Activated naive CD8-positive, alpha-beta T cell treated with anti-CD3 and anti-CD28 coated beads, Interleukin-2, amount 50 U/mL, for 24 hours (primary cell): ENCODE measurements around the gene CMTM2.
"Not testable (repeated sequence)": the region's sequence is repeated elsewhere in the genome, so short reads cannot be mapped to it uniquely, and the experiment has no call there.

Source experiments
- ATAC-seq: fragments of 150-1000 bp; cut with Tn5 transposase; one replicate; pipeline ENCODE4 v1.10.0; 2021
- DNase-seq: peaks from one replicate; pipeline ENCODE4 v3.0.0; 2021
- H3K27ac Mint-ChIP-seq: one replicate; pipeline ENCODE4 v1.8.0; 2021; ENCODE audit warnings: mild to moderate bottlenecking, mixed read lengths
- H3K27me3 Mint-ChIP-seq: one replicate; pipeline ENCODE4 v1.8.0; 2021; ENCODE audit warnings: mixed read lengths
- H3K36me3 Mint-ChIP-seq: one replicate; pipeline ENCODE4 v1.8.0; 2021; ENCODE audit warnings: low read depth, mixed read lengths
- H3K4me1 Mint-ChIP-seq: one replicate; pipeline ENCODE4 v1.8.0; 2021; ENCODE audit warnings: mixed read lengths
- H3K4me3 Mint-ChIP-seq: one replicate; pipeline ENCODE4 v1.8.0; 2021; ENCODE audit warnings: mild to moderate bottlenecking, moderate library complexity, mixed read lengths
- H3K9me3 Mint-ChIP-seq: one replicate; pipeline ENCODE4 v1.8.0; 2021; ENCODE audit warnings: mixed read lengths

CMTM2 gene

DNA sequence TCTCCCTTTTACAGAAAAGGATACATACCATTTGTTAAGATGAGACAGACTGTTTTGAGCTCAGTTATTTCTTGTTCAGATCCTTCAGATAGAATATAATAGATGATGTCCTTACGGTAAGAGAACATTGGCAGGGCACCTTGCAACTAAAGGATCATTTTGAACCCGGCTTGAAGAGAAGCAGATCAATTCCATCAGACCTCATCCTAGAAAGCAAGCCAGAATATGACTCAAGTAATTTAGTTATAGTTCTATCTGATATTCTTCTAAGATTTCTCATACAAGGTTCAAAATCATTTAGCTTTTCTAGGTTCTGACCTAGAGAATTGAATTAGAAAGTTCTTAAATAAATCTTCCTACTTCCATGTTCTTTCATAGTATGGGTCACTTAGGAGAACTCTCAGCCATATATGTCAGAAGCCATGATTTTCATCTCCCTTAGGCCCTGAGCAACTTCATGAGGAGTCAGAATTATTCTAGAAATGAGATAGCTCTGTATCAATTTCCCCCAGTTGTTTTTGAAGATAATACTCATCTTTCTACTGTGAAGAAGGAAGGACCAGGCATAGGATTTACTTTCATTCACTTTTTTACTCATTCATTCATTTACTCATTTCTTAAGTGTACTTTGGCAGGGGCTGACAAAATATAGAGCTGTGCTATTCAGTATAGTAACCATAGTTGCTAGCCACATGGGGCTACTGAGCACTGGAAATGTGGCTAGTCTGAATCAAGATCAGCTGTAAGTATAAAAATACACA, 15.5 kb upstream of the CMTM2 start:
- H3K4me3 Mint-ChIP-seq: no peak overlapping the region
- H3K4me1 Mint-ChIP-seq: peaks cover 52% of the 10 kb centered on the region

GRCh38 chr16:66566051-66566901, 13.0 kb upstream of the CMTM2 start, which contains the start of gene CMTM1:
Gene CMTM1, plus strand, starts transcription at chr16:66566439. Its CDS starts 75 bp downstream, at chr16:66566514.
- no peak for ATAC-seq
- DNase-seq: no peak
- H3K9me3 Mint-ChIP-seq: no peaks in the 10 kb centered on the region
- H3K36me3 Mint-ChIP-seq: peaks cover 36% of the 10 kb centered on the region
- peaks cover 42% of the 10 kb centered on the region for H3K4me1 Mint-ChIP-seq
- no peaks in the 10 kb centered on the region for H3K27me3 Mint-ChIP-seq
- H3K4me3 Mint-ChIP-seq: no peak within 1 kb of the TSS
- H3K27ac Mint-ChIP-seq: peak within 1 kb of the TSS; percentile 18

More for the DNA sequence above, 15.5 kb upstream of the CMTM2 start:
- H3K9me3 Mint-ChIP-seq: no peaks in the 10 kb centered on the region
- H3K36me3 Mint-ChIP-seq: peaks cover 46% of the 10 kb centered on the region
- peak overlapping the region; percentile 8 for H3K27ac Mint-ChIP-seq
- ATAC-seq (peak; percentile 80), DNase-seq (no peak)
- H3K27me3 Mint-ChIP-seq: no peaks in the 10 kb centered on the region

- Mint-ChIP-seq H3K27ac (peak overlapping the region; percentile 18), H3K36me3 (peaks cover 32% of the 10 kb centered on the region), H3K4me1 (peaks cover 34% of the 10 kb centered on the region)
- not testable (repeated sequence) for H3K27me3 Mint-ChIP-seq, ATAC-seq, H3K4me3 Mint-ChIP-seq, DNase-seq, H3K9me3 Mint-ChIP-seq
Observed at GRCh38 chr16:66567270-66567669, 12.0 kb upstream of the CMTM2 start.

DNA sequence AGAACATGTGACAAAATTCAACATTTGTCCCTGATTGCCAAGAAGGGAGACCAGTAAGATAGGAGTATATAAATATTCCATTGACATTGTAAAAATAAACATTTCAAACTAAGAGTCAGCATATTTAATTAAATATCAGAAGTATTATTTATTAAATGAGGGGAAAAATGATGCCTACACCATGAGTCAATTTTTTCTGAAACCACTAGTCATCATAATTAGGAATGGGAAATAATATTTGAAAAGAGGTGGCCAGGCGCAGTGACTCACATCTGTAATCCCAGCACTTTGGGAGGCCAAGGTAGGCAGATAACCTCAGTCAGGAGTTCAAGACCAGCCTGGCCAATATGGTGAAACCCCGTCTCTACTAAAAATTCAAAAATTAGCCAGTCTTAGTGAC, 10.9 kb upstream of the CMTM2 start:
- Mint-ChIP-seq H3K36me3 (peaks cover 31% of the 10 kb centered on the region), H3K27ac (no peak overlapping the region), H3K4me1 (peaks cover 23% of the 10 kb centered on the region), H3K27me3 (no peaks in the 10 kb centered on the region), H3K4me3 (no peak overlapping the region), H3K9me3 (no peaks in the 10 kb centered on the region)
- DNase-seq (no peak), ATAC-seq (no peak)

GRCh38 chr16:66569131-66569530, 10.1 kb upstream of the CMTM2 start:
- Mint-ChIP-seq H3K27ac (no peak overlapping the region), H3K9me3 (no peaks in the 10 kb centered on the region), H3K4me1 (peaks cover 15% of the 10 kb centered on the region), H3K4me3 (no peak overlapping the region), H3K36me3 (peaks cover 25% of the 10 kb centered on the region), H3K27me3 (no peaks in the 10 kb centered on the region)
- DNase-seq (no peak), ATAC-seq (no peak)

- H3K4me1 Mint-ChIP-seq: peaks cover 12% of the 10 kb centered on the region
- H3K36me3 Mint-ChIP-seq: peaks cover 22% of the 10 kb centered on the region
- H3K27me3 Mint-ChIP-seq: no peaks in the 10 kb centered on the region
- ATAC-seq (no peak), DNase-seq (no peak)
- no peaks in the 10 kb centered on the region for H3K9me3 Mint-ChIP-seq
- no peak overlapping the region for H3K27ac Mint-ChIP-seq
- no peak overlapping the region for H3K4me3 Mint-ChIP-seq
Observed at GRCh38 chr16:66569827-66570405, 9.3 kb upstream of the CMTM2 start.

DNA sequence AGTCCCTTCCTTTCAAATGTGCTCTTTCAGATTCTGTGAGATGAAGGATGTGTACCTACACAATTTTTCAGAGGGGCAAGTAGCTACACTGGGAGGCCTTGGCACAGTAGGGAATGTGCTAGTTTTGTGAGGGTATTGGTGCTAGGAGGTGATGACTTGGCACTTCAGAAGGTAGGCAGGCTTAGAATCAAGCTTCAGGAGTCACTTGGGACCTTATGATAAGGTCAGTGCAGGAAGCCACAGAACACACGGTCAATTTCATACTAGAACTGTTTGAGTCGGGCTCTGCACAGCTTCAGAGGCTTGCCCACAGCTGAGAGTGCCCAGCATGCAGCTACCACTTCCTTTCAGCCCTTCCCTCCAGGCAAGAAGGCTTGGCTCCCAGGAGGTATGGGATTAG, 6.9 kb upstream of the CMTM2 start:
- Mint-ChIP-seq H3K9me3 (no peaks in the 10 kb centered on the region), H3K4me3 (no peak overlapping the region), H3K4me1 (peaks cover 10% of the 10 kb centered on the region), H3K36me3 (peaks cover 4% of the 10 kb centered on the region), H3K27ac (no peak overlapping the region), H3K27me3 (peaks cover 5% of the 10 kb centered on the region)
- no peak for DNase-seq
- ATAC-seq: no peak

DNA sequence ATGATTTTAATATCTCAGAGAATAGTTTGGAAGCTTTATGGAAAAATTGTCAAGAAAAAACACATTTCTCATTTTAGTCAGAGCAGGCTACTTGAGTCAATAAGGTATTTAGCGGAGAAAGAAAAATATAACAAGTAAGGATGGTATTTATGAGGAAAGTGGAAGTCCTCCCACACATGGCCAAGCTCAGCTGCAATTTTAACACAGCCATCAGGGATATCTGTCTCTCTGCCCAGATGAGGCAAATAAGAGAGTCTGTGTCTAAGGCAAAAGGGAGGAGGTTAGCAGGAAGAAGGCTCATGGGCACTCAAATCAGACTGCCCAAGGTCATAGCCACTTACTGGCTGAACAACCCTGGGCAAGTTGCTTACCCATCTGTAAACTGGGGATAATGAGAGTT, 5.2 kb upstream of the CMTM2 start:
- no peaks in the 10 kb centered on the region for H3K9me3 Mint-ChIP-seq
- H3K27ac Mint-ChIP-seq: no peak overlapping the region
- H3K36me3 Mint-ChIP-seq: no peaks in the 10 kb centered on the region
- H3K4me1 Mint-ChIP-seq: peaks cover 7% of the 10 kb centered on the region
- ATAC-seq (no peak), DNase-seq (no peak)
- H3K4me3 Mint-ChIP-seq: no peak overlapping the region
- peaks cover 20% of the 10 kb centered on the region for H3K27me3 Mint-ChIP-seq

- H3K36me3 Mint-ChIP-seq: no peaks in the 10 kb centered on the region
- ATAC-seq: no peak
- peaks cover 8% of the 10 kb centered on the region for H3K4me1 Mint-ChIP-seq
- no peaks in the 10 kb centered on the region for H3K9me3 Mint-ChIP-seq
- H3K27me3 Mint-ChIP-seq: peaks cover 23% of the 10 kb centered on the region
- DNase-seq: no peak
- H3K4me3 Mint-ChIP-seq: no peak overlapping the region
- H3K27ac Mint-ChIP-seq: no peak overlapping the region
Observed at GRCh38 chr16:66574531-66574930, 4.7 kb upstream of the CMTM2 start.

DNA sequence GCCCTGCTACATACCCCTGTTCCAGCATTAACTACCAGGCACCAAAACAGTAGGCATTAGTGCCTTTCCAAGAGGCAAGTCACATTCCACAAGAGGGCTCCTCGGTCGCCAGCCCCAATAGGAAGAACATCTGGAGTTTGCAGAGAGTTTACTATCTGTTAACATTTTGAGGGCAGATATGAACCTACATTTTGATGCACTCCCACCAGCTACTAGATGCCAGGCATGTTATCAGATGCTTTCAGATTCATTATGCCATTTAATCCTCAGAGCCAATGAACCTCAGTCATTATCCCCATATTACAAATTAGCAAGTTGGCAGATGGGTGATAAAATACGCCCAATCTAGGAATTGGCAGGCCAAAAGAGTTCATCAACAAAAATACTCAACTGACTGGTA, 4.2 kb upstream of the CMTM2 start:
- no peak for ATAC-seq
- Mint-ChIP-seq H3K9me3 (no peaks in the 10 kb centered on the region), H3K27ac (no peak overlapping the region), H3K36me3 (no peaks in the 10 kb centered on the region), H3K4me1 (peaks cover 13% of the 10 kb centered on the region), H3K4me3 (no peak overlapping the region), H3K27me3 (peaks cover 28% of the 10 kb centered on the region)
- no peak for DNase-seq

- Mint-ChIP-seq H3K4me3 (no peak overlapping the region), H3K36me3 (no peaks in the 10 kb centered on the region), H3K27me3 (peaks cover 38% of the 10 kb centered on the region), H3K27ac (no peak overlapping the region), H3K9me3 (no peaks in the 10 kb centered on the region), H3K4me1 (peaks cover 15% of the 10 kb centered on the region)
- ATAC-seq (no peak), DNase-seq (no peak)
Observed at GRCh38 chr16:66576296-66576695, 3.0 kb upstream of the CMTM2 start.

- H3K36me3 Mint-ChIP-seq: no peaks in the 10 kb centered on the region
- ATAC-seq: no peak
- no peak overlapping the region for H3K4me3 Mint-ChIP-seq
Observed at GRCh38 chr16:66580605-66581209, 1.4 kb downstream of the CMTM2 start.

GRCh38 chr16:66581246-66581952, 2.1 kb downstream of the CMTM2 start:
- Mint-ChIP-seq H3K27me3 (peaks cover 42% of the 10 kb centered on the region), H3K27ac (no peak overlapping the region), H3K4me3 (no peak overlapping the region), H3K4me1 (peaks cover 17% of the 10 kb centered on the region), H3K9me3 (no peaks in the 10 kb centered on the region), H3K36me3 (no peaks in the 10 kb centered on the region)
- ATAC-seq (no peak), DNase-seq (no peak)

More at GRCh38 chr16:66580605-66581209, 1.4 kb downstream of the CMTM2 start:
- H3K4me1 Mint-ChIP-seq: peaks cover 17% of the 10 kb centered on the region
- H3K27me3 Mint-ChIP-seq: peaks cover 39% of the 10 kb centered on the region
- no peak for DNase-seq
- no peaks in the 10 kb centered on the region for H3K9me3 Mint-ChIP-seq
- no peak overlapping the region for H3K27ac Mint-ChIP-seq
